Frontal cortex (tissue), 4 donors: Measurements from ENCODE around the gene SREBF2. TPM values are rescaled to one million over a fixed set of nuclear protein-coding genes. Genes with fewer than 3 reads are reported as not detected.
"Not testable (repeated sequence)": the region's sequence is repeated elsewhere in the genome, so short reads cannot be mapped to it uniquely, and the experiment has no call there.

Source experiments
- DNase-seq, 2 donors: peaks; one replicate each; pipeline ENCODE4 v3.0.0; 2012; ENCODE audit warnings: low spot score in 2 of 2
- FAIRE-seq: peaks from 2 replicates; lab custom pipeline; 2012; peaks lifted over from hg19 to GRCh38; lab: Jason Lieb, UNC
- total RNA-seq: library from RNA; depleted of rRNA; stranded (reverse); fragments of >200 nt; gene quantifications from one replicate; pipeline ENCODE4 v1.2.3, GENCODE V29; 2014
- donor health status: control.
- donor health status: control.
- donor health status: control.

The SREBF2 gene
- total RNA-seq, 1 donor from 2014 or later: 56.3 TPM

DNA sequence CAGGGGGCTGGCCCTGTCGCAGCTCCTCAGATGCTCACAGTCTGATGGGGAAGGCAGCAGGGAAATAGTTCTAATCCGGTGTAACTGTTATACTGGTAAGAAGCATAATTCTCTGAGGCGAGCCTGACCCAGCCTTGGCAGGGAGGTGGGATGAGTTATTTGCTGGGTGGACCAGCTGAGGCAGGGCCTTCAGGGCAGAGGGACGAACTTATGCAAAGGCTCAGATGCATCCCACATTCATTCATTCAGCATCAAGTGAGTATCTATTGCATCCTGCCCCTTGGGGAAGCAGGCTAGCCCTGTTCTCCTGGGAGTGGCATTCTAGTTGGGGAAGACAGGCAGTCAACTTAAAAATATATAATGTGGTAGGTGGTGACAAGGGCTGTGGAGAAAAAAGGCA lies 13.6 kb upstream of the SREBF2 start:
- no peak for FAIRE-seq
- no peak for DNase-seq

DNA sequence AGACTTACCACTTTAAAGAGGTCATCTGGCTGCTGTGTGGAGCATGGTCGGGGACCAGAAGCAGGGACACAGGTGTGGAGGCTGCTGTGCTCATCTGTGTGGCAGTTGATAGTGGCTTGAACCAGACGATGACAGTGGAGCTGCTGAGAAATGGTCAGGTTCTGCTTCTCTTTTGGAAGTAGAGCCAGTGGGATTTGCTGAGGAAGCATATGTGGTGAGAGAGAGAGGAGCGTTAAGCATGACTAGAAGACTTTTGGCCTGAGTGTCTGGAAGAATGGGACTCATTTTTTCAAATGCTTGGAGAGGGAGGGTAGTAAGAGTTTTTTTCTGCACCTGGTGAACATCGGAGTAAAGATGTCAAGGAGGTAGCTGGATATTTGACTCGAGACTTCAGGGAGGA lies 12.5 kb upstream of the SREBF2 start:
- FAIRE-seq: no peak
- no peak for DNase-seq

DNA sequence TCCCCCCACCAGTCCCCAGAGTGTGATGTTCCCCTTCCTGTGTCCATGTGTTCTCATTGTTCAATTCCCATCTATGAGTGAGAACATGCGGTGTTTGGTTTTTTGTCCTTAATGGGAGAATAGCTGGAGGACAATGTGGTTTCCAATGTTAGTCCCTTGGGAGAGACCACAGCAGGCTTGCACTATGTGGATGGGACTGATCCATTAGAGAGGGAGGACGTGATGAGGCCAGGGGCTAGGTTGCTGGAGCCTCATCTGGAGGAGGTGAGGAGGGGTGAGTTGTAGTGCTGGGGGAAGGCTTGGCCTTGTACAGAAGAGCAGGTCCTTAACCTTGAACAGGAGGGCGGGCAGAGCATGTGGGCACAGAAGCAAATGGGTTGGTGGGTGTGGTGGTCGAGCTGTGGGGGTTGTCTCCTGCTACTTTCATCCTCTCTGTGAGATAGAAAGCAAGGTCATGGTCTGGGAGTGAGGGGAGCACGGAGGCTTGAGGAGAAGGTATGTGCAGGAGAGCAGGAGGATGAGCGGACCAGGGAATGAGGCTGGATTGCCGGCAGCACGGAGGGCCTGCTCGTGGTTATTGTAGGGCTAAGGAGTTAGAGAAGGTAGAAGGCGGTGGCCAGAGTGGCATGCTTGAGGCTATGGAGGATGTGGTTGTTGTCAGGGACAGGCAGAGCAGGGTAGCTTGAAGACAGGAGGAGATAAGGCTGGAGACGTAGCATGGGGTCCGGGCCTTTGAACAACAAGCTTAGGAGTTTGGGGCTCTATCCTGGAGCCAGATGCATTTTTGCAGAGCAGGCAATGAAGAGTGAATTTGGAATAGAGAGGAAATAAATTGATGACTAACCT lies 11.2 kb upstream of the SREBF2 start:
- no peak for DNase-seq
- no peak for FAIRE-seq

DNA sequence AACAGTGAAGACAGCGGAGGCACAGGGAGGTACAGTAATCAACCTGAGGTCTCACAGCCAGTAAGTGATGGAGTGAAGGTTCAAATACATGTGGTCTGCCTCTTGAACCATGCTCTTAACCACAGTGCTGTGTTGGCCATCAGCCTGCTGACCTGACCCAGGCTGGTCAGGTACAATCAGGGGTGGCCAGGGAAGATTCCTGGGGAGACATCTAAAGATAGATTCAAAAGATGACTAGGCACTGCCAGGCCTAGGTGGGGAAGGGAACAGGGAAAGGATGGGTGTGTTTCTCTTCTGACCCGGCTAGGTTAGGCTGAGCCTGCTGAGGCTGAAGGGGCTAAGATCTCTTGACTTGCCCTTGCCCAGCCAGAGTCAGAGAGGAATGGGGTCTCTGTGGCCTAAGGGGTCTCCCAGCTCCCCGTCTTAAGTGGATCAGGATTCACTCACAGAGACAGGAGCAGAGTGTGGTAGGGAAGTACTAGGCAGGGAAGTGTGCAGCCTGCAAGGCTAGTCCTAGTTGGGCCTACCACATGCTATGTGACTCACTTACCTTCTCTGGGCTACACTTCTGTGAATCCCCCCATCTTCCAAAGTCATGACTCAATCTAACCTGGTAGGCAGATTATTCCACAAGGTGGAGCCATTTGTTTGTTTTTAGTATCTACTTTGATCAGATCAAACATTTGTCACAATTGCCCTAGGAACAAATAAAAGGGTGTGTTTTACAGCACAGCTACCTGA lies 10.4 kb upstream of the SREBF2 start:
- FAIRE-seq (no peak), DNase-seq (peak in 1 of 2 donors; percentile 49)

DNA sequence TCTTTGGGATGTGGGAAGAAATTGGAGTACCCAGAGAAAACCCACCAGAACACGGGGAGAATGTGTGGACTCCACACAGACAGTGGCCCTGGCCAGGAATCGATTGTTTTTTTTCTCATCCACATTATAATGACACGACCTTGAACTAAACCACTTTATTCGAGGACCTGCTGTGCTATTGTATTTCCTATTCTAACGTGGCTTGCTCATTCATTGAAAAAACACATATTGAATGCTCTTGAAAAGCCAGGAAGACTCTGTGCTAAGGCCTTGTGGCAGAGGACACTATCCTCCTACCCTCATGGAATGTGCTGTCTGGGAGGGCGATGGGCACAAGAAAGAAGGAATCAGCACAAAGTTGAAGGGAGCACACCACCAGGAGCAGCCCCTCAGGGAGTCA lies 9.1 kb upstream of the SREBF2 start:
- DNase-seq (no peak), FAIRE-seq (no peak)

DNA sequence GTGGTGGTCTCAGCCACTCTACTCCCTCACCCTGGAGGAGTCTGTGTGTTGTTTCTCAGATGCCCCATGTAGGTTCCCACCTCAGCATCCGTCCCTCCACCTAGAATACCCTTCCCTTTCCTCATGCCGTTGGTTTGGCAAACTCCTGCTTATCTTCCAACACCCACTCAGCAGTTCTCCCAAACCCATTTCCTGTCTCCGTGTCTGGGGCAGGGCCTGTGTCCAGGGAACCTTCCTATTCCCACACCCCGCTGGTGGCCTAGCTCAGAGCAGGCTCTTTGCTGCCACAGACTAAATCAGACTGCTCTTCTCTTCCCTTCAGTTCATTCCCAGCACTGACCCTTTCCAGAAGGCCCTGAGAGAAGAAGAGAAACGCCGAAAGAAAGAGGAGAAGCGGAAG lies 7.5 kb upstream of the SREBF2 start:
- FAIRE-seq (no peak), DNase-seq (no peak)

DNA sequence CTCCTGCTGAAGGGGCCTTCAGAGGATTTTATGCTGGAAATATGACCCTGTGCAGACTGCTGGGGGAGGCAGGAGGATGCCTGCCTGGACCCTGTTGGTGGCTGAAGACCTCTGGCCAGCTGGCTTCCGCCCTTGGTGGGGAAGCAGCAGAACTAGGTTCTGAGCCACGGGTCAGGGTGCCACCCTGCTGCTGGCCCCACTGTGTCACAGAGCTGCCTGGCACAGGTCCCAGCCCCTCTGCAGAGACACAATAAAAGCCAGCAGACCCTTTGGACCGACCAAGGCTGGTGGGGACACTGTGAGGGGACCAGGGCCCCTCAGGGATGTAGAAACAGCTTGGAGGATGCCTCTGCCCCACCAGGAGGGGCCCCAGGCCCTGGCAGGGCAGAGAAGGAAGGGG lies 6.9 kb upstream of the SREBF2 start:
- FAIRE-seq (no peak), DNase-seq (no peak)

DNA sequence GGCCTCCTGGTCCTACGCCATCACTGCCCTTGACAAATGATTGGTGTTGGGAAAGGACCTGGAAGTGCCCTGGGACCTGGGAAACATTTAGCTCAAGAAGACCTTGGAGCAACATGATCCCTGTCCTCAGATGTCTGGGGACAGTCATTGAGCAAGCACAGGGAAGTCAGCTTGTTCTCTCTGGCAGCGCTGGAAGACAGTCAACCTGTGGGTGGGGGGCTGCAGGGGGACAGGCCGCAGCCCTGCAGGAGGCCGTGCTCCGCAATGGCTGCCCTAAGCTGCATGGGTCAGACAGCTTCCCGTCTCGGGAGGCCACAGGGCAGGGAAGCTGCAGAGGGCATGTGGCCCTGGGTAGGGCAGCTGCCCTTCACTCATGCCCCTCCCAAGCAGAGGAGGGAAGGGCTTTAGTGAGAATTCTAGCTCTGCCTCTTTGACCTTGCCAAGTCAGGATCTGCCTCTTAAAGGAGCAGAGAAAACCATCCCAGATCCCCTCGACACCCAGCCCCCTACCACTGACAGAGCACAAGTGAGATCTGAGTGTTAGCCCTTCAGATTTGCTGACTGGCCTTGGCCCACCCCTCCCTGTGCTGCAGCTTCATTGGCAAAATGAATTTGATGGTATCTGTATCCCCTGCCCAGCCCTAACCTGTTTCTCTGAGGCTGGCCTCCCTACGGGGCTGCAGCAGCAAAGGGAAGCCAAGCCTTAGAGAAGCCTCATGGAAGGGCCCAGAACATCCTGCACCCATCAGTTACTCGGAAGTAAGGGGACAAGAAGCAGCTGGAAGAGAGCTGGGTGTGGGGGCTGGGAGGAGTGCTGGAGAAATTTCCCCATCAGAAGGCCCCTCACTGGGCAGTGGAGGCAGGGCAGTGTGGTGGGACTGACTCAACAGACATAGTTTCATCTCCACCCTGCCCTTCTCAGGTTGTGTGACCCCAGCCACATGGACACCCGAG lies 6.2 kb upstream of the SREBF2 start:
- DNase-seq (no peak), FAIRE-seq (no peak)

DNA sequence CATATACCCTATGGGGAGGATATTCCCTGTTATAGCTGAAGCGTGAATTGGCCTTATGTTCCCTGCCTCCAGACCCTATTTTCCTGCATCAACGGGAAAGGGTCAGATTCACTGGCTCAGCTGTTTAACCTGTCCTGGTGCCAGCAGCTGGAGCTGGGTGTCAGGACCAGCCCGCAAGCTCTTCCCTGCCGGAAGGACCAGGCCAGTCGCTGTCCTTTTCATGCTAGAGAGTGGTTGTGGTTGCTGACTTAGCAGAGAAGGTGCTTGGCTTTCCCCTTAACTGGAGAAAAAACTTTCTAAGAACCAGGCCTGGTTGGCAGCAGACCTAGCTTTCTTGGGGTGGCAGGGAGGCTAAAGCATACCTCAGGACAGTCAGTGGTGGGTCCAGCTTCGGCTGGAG lies 5.2 kb upstream of the SREBF2 start:
- DNase-seq (no peak), FAIRE-seq (no peak)

DNA sequence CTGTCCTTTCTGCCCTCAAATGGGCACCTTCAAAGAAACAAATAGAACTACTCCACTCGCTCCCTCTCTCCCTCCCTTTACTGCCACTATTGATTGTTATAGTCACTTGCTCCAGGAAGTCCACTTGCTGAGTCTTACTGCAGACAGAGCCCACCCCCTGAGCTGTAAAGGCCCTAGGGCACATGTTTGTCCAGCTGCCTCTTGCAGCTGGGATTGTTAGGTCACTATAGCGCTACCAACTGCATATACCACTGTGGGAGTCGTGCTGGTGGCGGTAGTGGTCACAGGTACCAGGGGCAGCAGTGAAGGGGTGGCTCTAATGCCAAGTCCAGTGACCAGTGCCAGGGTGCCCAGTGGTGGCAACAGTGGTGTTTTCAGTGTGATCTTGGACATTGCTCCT lies 4.4 kb upstream of the SREBF2 start:
- no peak for DNase-seq
- no peak for FAIRE-seq

DNA sequence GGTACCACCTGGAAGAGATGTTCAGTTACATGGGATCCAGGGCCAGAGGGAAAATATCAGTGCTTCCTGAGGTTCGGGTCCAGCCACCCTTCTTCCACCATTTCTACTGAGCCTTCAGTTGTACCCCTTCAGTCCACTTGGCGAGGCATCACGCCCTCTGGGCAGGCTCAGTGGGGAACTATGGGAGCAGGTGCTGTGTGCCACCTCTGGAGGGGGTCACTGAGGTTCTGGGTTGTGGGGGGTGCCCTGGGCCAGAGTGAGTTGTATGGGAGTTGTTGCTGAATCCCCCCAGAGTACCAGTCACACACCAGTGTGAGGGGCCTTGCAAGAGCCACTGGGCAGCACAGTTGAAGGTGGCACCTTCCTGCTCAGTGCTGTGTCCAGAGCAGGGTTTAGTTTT lies 2.7 kb upstream of the SREBF2 start:
- DNase-seq (no peak), FAIRE-seq (no peak)

DNA sequence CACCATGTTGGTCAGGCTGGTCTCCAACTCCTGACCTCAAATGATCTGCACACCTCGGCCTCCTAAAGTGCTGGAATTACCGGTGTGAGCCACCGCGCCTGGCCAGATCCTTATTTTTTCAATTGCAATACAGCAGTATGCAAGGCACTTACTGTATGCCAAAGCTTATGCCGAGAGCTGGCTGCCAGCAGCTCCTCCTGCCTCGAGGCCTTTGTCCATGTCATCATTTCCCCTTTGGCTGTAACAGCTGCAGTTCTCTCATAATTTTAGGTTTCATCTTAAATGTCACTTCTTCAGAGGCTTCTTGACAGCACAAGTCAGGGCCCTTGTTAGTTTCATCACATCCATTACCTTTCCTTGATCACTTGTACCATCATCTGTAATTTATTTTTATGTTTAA lies 1.5 kb upstream of the SREBF2 start:
- FAIRE-seq: no peak
- no peak for DNase-seq

DNA sequence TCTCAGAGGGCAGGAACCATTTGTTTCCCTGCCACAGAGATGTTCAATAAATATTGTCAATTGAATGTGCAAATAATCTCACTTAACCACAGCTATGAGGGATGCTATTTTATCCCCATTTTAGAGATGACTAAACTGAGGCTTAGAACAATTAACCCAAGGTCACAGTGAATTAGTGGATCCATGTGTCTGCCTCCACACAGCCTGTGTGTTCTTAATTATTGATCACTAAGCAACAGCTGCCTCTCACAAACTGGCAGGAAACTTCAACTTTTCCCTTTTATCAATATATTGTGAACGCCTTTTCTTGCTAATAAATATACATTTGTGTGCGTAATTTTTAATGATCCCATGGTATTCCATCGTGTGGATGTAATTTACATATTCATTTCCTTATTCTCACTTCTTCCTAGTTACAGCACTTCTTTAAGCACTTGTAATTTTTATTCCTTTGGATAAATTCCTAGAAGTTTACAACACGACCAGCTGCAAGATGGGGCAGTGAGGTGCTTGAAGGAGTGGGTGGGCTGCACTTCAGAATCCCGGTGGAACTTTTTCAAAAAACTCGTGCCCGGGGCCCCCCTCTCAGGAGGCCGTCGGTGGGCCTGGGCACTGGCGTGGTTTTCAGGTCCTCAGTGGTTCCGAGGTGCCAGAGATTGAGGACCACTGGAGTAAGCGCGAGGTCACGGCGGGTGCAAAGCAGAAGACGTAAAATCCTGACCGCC lies 915 bp upstream of the SREBF2 start:
- FAIRE-seq (no peak), DNase-seq (no peak)

DNA sequence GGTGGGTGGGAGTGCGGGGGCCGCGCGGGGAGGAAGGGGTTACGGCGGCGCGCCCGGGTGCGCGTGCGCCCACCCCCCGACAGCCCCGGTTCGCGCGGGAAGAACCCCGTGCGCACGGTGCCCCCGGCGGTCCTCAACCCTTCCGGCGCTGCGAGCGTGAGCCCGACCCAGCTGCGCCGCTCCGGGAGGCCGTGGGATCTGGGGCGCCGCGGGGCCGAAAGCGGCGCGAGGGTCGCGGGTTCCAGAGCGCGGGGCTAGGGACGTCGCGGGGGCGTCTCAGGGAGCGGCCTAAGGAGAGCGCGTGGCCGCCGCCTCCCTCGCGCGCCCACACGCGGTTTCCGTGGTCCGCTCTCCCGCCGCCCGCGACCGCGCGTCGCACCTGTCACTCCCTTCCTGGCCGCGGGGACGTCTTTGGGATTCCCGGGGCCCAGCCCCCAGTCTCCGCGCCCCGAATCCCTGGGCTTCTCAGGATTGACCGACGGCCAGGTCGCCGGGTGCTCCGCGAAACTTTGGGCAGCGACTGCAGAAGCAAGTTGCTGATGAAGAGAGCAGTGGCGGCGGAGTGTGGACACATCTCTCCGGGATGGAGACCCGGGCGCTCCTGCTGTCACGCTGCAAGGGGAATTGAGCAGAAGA lies 582 bp downstream of the SREBF2 start:
- DNase-seq: peak; percentile 51 to 62
- no peak for FAIRE-seq

DNA sequence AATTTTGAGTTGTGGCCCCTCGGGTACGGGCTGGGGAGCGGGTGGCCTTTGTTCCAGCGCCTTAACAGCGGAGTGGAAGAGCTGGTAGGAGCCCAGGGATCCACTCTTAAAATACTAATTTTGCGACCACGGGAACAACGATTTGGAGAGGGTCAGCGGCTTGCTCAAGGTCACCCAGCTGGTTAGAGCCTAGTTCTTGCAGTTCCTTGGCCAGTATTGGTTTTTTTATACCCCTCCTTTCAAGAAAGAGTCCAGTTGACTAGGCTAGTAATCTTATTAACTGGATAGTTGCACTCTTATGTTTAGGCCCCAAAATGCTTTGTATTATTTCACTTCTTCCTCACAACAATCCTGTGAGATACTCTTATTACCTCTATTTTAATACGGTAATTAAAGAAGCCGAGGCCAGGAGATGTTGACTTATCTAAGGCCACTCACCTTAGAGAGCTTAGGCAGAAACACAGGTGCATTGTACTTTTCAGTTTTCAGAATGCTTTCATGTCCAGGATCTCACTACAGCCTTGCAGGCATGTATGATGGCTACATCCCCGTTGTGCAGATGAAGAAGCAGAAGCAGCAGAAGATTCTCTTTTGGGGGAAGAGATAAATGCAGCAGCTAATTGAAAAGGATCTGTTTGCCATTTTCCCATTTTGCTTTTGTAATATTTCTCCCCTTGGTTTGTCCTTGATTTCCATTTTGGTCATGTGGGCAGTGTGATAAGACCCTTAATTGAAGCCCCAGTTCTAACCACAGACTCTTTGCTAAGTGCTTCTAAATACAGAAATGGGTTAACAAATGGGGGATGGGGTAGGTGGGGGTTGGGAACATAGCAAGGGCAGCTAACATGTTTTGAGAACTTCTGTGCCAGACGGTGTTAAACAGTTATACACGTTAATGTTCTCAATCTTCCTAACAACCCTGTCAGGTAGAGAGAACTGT lies 1.4 kb downstream of the SREBF2 start:
- no peak for FAIRE-seq
- no peak for DNase-seq

DNA sequence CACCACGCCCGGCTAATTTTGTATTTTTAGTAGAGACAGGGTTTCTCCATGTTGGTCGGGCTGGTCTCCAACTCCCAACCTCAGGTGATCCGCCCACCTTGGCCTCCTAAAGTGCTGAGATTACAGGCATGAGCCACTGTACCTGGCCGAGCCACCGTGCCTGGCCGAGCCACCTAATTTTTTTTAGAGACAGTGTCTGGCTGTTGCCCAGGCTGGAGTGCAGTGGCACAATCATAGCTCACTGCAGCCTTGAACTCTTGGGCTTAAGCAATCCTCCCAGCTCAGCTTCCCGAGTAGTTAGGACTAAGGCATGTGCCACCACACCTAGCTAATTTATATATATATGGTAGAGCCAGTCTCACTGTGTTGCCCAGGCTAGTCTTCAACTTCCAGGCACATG lies 2.6 kb downstream of the SREBF2 start:
- DNase-seq, FAIRE-seq: not testable (repeated sequence)

DNA sequence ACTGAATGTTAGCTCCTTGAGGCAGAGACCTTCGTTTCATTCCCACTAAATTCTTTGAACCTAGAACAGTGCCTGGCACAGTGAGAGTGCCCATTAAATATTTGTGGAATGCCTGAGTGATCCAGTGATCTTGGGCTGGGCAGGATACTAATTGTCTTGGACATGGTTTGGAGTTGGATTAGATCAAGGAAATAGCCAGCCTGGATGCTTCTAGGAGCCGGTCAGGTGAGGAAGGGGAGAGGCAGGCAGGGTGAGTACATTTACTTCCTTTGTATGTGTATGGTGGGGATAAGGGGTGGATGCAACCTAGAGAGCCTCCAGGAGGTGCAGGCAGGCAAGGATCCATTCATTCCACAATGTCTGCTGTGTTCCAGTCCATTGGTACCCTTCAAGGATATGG lies 3.6 kb downstream of the SREBF2 start:
- no peak for FAIRE-seq
- DNase-seq: no peak
